HG03571 (cell line): ENCODE measurements around the gene NOS1AP.

ENCODE experiments used
- ATAC-seq: cut with Tn5 transposase; IDR thresholded peaks from one replicate; pipeline ENCODE4 v1.9.1; 2021; ENCODE audit not compliant: unreplicated experiment

NOS1AP gene

DNA sequence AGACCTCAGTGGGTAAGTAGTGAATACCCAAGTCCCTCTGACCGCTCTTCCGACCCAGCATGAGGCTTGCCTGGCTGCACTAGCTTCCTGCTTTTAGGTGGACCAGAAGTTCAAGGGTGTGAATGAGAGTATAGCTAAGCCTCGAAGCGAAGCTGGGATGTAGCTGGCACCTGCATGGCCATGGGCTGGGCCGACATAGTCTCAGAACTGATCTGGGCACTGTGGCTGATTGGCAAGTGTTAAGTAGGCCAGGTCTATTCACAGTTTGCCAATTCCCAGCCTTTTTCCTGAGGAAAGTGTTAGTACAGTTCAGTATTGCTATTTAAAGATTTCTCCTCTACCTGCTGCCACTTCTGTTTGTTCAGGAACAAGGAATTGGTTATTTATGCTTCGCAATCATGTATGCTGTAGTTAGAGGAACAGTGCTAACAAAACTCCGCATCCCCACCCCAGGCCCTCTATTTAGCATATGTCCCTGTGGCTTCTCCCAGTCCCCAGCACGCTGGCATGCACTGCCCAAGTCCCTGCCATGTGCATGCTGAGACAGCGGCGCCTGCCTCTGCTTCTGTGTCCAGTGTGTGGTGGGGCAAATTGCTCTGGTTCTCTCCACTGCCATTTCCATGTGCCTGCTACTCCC, 290.9 kb downstream of the NOS1AP start:
- no peak for ATAC-seq

- ATAC-seq = no peak
Observed at GRCh38 chr1:162360874-162361260, 291.4 kb downstream of the NOS1AP start.

DNA sequence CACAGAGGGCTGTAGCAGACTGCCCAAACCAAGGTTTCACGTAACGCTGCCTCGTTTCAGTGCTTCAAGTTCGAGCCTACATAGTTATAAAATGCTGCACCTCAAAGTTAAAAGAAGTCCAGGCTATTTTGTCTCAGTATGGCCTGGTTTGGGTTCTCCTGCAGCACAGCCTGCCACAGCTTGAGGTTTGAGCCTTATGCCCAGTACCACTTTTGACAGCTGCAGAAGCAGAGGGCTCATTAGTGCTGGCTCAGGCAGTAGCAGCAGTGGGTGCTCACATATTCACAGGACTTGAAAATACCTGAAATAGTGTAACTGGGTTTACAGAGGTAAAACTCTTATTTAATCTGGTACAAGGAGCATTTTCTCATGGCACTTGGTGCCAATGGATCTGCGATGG, 291.9 kb downstream of the NOS1AP start:
- ATAC-seq = peak; percentile 27

GRCh38 chr1:162363823-162364222, 294.3 kb downstream of the NOS1AP start:
- no peak for ATAC-seq

- ATAC-seq = no peak
Observed at GRCh38 chr1:162364498-162364897, 295.0 kb downstream of the NOS1AP start.

DNA sequence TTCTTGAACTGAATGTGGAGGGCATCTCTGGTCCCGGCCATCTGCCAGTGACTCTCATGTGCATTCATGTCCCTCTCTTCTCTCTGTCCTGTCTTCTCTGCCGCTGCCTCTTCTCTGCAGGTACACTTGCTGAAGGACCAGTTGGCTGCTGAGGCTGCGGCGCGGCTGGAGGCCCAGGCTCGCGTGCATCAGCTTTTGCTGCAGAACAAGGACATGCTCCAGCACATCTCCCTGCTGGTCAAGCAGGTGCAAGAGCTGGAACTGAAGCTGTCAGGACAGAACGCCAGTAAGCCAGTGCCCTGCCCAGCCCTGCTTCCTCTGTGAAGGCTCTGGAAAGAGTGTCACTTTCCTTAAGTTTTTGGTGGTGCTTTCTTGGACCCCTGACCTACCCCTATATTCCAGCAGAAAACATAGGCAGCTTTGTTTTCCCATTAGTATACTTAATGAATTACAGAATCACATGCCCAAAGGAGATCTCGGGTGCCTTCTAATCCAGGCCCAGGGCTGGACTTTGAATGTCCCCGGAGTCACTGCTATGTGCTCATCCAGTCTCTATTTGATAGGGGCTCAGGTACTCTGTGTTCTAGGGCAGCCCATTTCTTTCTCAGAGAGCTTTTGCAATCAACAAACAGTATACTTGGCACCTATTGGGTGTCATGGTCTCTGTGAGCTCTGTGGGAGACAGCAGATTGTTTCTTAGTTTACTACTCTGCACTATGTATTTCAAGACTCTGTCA, 296.0 kb downstream of the NOS1AP start:
- no peak for ATAC-seq

DNA sequence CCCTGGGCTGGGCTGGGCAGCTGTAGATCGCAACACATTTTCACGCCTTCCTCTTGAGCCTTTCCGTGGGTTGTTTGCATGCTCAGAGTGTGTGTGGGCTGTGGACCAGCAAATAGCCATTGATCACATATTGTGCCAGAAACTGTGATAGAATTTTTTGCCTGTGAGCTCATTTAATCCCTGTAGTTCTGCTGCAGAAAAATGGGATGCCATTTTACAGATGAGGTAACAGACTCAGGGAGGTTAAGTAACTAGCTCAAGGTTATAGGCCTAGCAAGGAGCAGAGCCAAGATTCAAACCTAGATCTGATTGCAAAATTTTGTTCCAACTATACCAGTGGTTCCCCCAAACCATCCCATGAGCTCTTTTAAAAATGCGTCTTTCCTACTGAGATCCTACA, 296.7 kb downstream of the NOS1AP start:
- ATAC-seq = no peak

DNA sequence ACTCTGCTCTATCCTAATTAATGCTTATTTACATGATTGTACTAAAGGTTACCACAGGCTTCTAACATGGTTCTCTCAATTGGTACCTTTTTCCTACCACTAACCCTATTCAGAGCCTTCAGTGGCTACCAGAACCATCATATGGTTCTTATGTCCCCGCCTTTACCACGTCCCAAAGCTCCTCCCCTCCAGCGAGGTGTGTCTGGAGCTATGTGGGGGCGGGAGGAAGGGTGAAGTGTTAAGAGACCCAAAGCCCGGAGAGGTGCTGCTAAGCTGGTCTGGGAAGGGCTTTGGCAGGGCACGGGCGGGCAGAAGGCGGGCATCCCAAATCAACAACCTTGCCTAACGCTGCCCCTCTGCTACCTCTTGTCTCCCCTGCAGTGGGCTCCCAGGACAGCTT, 297.2 kb downstream of the NOS1AP start:
- ATAC-seq = no peak

DNA sequence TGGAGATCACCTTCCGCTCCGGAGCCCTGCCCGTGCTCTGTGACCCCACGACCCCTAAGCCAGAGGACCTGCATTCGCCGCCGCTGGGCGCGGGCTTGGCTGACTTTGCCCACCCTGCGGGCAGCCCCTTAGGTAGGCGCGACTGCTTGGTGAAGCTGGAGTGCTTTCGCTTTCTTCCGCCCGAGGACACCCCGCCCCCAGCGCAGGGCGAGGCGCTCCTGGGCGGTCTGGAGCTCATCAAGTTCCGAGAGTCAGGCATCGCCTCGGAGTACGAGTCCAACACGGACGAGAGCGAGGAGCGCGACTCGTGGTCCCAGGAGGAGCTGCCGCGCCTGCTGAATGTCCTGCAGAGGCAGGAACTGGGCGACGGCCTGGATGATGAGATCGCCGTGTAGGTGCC, 297.6 kb downstream of the NOS1AP start:
- no peak for ATAC-seq

DNA sequence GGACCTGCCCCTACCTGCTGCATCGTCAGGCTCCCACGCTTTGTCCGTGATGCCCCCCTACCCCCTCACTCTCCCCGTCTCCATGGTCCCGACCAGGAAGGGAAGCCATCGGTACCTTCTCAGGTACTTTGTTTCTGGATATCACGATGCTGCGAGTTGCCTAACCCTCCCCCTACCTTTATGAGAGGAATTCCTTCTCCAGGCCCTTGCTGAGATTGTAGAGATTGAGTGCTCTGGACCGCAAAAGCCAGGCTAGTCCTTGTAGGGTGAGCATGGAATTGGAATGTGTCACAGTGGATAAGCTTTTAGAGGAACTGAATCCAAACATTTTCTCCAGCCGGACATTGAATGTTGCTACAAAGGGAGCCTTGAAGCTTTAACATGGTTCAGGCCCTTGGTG, 298.3 kb downstream of the NOS1AP start:
- no peak for ATAC-seq

- no peak for ATAC-seq
Observed at GRCh38 chr1:162368451-162368850, 299.0 kb downstream of the NOS1AP start.

GRCh38 chr1:162369571-162369970, 300.1 kb downstream of the NOS1AP start:
- ATAC-seq = no peak

DNA sequence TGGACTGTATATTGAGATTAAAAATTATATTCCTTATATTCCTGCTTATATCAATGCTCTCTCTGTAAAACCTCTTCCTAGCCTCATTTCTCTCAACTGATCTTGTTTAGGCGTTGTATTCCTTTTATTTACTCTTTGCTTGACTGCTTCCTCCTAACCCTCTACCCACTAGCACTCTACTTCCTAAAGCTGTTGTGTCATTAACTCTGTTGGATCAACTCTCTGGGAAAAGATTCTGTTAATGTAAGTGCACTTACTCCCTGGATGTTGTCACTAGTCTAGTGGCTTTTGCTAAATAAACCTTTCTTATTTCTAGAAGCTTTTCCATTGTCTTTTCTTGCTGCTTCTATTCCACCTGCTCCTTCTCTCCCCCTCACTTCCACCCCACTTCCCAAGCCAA, 300.7 kb downstream of the NOS1AP start:
- no peak for ATAC-seq

- no peak for ATAC-seq
Observed at GRCh38 chr1:162370721-162371120, 301.2 kb downstream of the NOS1AP start.

GRCh38 chr1:162371611-162372010, 302.1 kb downstream of the NOS1AP start:
- no peak for ATAC-seq

- no peak for ATAC-seq
Observed at GRCh38 chr1:162372159-162373071, 302.9 kb downstream of the NOS1AP start.

GRCh38 chr1:162373072-162373427, 303.6 kb downstream of the NOS1AP start:
- no peak for ATAC-seq

- no peak for ATAC-seq
Observed at GRCh38 chr1:162373541-162374260, 304.2 kb downstream of the NOS1AP start.

DNA sequence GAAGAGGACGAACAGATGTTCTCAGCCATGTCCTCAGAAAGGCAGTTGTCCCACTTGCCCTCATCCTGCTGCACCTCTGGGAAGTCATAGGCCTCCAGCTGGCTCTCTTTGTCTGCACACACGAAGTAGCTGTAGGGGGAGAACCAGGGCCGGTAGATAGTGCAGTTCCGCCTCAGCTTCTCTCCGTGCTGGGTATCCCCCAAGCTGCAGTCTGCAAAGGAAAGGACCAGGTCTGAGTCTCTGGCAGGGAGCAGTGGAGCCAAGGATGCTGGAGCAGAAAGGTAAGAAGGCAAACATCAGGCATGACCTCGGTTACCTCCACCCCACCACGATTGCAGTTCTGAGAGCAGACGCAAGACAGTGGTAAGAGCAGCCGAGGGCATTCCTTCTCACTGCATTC, 304.9 kb downstream of the NOS1AP start:
- no peak for ATAC-seq

GRCh38 chr1:162375463-162375862, 306.0 kb downstream of the NOS1AP start:
- no peak for ATAC-seq

DNA sequence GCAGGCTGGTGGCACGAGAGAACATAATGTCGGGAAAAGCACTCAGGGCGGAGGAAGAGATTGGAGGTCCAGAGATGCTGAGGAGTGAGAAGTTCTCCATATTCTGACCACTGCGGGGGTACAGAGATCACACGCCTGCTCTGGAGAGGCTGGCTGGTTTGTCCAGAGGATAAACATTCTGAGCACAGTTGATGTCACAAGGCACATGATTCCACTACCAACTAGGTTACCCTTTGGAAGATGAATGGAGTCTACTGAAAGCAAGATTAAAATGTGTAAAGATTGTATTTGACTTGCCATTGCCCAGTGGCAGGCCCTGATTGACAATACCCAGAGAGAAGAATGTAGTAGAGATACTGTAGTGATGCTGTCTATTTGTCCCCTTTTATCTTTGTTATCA, 307.2 kb downstream of the NOS1AP start, which contains the start of gene SPATA46:
TSS of gene SPATA46 (minus strand) at position 164 of the 400 bp plus-strand sequence. CDS start at position 100, 64 bp downstream.
- ATAC-seq = no peak
